Raji (cell line): ENCODE measurements around the gene TINCR.

Source experiments
- POLR2A ChIP-seq: IDR thresholded peaks from 2 replicates; pipeline ENCODE4 v1.6.1; 2011; ENCODE audit warnings: low read depth, low read length, control low read depth; ENCODE audit not compliant: insufficient read depth

TINCR gene

DNA sequence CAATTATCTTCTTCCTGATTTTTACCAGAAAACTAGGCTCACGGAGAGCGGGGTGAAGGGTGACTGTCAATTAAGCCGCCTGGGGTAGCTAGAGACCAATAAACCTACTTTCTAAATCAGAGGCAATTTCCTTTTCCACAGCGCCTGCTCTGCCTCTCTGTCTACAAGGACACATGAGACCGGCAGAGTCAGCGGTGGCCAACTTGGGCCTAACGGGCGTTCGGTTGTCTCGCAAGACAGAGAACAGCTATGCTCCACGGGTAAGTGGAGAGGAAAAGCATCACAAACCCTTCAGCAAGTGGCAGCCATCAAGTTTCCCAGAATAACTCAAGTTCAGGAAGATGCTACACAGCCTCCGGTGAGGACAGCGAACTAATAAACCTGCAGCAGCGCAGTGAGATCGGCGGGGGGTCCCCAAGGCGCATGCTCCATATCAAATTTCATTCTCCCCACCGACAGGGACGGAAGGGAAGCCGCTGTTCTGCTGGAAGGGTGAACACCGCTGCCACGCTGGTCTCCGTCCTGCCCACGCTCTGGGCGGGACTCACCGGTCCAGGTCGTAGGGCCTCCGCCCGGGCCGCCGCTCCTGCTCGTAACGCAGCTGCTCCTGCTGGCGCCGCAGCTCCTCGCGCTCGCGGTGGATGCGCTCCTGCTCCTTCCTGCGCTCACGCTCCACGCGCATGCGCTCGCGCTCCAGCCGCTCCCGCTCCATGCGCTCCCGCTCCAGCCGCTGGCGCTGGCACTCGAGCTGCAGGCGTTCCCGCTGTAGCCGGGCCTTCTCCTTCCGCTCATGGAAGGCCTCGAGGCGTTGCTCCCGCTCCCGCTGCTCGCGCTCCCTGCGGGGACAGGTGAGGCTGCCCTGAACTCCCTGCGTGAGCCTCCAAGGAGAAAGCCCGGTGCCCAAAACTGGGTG, 25.8 kb upstream of the TINCR start:
- TF ChIP-seq POLR2A, result no peak

DNA sequence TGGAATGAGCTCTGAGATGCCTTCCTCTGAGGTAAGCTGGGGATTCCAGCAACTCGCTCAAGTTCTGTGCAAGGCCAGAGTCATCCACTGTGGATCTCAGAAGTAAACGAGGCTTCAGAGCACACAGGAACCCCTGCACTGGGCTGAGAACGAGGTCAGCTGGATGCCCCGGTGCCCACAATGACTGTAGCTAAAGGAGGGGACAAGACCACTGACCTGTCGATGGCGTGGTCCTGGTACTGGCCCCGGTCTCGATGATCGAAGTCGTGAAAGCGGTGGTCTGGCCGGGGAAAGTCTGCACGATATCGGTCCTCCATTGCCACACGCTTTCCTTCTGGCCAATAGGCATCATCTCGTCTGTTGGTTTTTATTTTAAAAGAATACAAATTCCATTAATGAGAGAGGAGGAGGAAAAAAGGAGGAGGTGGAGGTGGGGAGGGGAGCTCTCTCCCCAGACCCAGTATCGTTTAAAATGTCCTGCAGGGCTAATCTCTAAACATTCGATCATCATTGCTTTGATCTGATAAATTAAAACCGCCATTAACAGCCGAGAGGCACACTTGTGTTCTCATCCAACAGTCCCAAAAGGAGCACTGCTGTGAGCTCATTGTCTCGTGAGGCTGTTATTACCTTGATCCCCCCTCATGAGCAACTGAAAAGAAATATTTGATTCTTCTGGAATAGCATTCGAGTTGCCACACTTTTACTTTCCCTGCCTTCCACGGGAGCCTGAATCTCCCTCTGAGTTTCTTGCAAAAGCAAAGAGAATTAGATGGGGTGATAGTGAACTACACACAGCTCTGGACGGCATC, 25.0 kb upstream of the TINCR start:
- TF ChIP-seq POLR2A, result no peak

DNA sequence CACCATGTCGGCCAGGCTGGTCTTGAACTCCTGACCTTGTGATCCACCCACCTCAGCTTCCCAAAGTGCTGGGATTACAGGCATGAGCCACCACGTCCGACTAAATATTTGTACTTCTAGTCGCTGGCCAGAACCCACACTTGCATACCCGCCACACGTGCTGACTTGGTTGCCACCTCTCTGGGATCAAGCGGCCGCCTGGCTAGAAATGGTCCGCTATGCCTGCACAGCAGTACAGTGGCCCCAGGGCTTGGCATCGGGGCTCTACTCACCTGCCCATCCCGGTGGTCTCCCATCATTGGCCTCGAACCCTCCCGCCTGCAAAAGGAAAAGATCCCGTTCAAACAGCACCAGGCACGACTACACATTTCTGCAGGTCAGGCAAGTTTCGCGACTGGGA, 23.7 kb upstream of the TINCR start:
- TF ChIP-seq POLR2A, result no peak

DNA sequence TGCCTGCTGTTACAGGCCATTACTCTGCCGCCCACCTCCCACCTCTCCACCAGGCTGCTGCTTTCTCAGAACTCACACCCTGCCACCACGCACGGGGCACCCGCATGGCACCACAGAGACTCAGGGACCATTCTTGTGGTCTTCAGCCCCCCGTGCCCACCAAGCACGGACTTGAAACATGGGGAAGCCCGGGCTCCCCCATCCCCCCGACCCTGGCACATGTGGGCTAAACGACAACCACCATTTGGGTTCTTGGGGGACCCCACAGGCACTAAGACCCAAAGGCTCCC, 23.1 kb upstream of the TINCR start:
- no peak for TF ChIP-seq POLR2A

DNA sequence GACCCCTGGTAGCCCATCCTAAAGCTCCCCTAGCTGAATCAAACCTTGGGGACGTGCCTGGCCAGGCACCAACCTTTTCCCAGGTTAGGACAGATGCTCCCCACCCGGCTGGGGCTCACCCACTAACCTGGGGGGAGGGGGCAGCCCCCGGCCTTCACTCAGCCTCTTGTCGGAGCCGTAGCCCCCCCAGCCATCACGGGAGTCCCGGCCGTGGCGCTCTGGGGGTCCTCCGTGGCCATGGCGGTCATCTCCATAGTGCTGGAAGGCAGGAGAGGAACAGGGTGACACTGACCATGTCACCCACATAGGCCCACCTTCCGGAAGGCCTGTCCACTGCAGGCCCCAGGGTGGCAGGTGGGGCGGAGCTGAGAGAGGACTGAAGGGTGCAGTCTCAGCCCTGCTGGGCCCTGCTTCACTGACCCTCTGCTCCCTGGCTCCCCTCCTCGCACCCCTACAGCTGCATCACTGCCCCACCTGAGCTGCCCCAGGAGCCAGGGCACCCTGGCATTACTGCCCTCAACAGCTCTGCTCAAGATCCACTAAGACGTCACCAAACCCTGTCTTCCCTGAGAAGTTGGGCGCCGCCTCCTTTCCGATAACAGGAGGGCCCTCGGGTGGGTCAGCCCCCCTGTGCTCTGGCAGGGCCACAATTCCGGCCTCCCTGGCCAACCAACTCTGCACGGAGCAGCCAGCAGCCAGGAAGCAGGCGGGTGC, 22.6 kb upstream of the TINCR start:
- TF ChIP-seq POLR2A, result no peak

DNA sequence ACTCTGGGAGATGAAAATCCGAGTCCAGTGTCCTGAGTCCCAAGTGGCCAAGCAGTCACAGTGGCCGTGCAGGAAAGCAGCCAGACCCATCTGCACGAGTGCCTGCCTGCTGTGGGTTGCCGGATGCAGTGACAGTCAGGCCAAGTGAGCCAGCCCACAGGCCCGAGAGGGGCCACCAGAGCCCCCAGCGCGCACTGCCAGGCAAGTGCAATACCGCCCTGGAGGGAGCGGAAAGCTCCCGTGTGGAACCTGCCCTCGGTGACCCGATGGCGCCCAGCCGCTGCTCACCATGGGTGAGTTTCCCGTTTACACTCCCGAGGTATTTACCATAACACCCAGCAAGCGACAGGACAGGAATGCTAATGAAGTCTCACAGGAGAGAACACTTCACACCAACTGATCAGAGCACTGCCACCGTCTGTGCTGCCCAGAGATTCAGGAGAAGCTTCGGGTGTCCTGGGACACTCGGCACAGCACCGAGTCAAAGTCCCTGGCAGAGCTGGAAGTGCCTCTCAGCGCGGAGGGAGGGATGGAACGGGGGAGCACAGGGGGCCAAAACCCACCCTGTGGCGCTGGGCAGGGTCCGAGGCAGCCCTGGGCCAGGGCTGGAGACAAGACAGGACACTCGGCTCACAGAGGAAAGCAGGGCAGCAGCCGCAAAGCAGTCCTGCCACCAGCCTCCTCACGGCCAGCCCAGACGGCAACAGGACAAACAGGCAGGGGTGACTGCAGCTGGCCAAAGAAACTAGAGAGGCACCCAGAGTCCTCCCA, 21.3 kb upstream of the TINCR start:
- TF ChIP-seq POLR2A, result no peak

DNA sequence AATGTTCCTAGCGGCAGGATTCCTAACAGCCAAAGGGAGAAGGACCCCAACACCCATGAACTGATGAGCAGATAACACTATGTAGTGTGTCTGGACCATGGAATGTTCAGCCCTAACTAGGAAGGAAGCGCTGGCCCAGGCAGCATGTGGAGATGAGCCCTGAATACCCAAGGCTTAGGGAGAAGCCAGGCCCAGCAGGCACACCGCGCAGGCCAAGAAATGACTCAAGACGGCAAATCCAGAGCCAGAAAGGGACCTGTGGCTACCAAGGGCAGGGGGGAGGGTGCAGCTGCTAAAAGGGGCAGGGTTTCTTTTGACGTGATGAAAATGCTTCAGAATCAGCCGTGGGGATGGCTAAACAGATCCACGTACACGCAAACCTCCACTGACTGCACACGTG, 20.7 kb upstream of the TINCR start:
- no peak for TF ChIP-seq POLR2A

DNA sequence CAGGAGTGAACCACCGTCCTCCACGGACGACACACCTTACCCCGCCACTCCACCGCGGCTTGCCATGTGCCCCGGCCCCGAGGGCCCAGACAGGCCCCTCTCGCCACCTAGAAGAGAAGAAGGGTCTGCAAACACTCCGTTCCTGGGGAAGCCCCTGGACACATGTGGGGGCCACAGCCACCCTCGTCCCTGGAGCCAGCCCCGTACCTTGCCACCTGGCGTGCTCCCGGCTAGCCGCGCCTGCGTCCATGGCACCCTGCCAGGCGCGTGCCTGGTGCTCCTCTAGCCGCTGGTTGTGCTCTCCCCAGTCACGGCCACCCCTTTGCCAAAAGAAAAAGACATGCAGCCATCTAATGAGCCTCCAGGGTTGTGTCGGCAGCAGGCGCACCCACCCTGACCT, 19.9 kb upstream of the TINCR start:
- no peak for TF ChIP-seq POLR2A

DNA sequence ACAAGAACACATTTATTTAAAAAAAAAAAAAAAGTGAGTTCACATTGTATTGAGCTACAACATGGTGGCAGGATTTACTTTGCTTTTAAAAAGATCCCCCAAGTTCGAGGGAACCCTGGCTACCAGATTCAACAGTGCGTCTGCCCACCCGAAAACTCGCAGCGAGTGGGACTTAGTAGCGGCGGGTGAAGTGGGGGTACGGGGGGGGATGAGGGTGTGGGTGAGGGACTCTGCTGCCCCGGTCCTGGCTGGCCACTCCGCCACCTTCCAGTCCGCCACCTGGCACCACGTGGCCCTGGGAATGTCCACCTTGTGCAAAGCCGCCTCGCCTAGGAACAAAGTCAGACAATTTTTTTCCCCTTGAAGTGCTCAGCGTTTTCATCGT, 19.3 kb upstream of the TINCR start:
- no peak for TF ChIP-seq POLR2A

DNA sequence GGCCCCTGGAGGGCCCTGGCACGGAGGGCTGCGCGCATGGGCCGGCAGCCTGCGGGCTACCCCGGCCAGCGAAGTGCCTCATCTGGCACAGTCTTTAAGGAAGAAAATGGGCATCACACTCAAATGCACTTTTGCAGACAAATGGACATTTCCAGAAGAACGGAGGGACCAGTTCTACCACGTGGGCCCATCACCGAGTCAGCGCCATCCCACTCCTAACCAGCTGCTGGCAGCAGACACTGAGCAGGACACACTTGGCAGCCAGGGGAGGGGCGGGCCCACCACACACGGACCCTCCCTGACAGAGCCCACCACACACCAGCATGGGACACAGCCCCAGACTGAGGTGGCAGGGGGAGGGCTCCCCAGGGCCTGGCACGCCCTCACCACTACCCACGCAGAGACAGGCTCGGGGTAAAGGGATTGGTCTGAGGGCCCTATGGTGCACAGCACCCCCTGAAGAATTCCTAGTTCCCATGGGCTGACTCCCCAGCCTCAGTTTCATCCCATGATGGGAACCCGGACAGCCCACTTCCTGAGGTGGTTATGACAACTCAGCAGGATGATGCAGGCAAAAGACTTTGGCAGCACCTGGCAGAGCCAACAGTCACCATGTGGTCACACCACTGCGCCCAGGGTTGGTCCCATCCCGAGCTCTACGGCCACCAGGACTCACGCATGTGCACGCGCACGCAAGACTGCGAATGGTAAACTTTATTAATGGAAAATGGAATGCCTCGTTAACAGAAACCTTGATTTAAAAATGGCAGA, 18.7 kb upstream of the TINCR start:
- no peak for TF ChIP-seq POLR2A

DNA sequence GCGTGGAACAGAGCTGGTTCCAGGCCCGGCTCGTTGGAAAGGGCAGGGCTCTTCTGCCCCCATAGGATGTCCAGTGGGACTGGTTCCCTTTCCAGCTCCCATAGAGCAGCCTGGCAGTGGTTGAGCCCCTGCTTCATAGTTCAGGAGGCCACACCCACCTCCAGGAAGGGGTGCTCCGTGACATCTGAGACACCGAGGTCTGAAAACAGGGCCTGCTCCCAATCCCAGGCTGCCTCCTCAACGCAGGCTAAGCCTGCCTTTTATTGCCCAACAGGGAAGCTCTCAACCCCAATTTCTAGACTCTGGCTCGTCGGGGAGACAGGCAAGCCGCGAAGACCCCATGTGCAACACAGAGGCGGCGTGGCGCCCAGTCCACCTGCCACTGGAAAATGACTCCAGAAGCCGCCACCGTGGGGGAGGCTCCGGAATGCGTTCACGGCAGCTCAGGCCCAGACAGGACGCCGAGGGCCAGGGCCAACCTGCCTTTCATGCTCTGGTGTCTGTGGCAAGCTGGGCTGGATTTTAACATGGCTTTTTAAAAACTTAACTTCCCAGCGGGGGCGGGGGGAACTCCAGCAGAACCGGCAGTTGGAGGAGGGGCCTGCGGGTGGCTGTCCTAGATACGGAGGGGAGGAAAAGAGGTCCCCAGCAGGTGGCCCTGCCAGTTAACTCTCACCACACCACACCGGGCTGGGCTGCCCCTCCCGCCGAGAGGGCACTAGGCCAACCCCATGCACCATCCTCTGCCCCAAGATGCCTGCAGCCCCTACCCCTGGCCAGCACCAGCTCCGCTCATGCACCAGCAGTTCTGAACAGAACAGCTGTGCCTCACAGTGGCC, 17.9 kb upstream of the TINCR start:
- no peak for TF ChIP-seq POLR2A

DNA sequence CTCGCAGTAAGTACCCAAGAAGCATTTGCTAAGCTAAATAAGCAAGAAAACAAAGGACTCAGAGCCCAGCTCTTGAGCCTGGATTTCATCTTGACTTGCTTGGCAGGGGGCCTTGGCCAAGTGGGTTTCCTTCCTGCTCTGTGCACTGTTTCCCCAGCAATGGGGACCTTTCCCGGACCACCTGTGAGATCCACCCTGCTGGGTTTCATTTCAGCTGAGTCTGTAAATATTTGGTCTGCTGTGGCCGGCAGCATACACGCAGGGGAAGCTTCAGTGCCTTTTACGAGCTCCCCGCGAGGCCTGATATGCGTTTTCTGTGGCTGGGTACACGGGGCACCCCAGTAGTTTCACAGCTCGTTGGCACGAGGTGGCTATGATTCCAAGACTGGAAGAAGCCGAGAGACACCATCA, 12.4 kb upstream of the TINCR start:
- TF ChIP-seq POLR2A, result no peak

DNA sequence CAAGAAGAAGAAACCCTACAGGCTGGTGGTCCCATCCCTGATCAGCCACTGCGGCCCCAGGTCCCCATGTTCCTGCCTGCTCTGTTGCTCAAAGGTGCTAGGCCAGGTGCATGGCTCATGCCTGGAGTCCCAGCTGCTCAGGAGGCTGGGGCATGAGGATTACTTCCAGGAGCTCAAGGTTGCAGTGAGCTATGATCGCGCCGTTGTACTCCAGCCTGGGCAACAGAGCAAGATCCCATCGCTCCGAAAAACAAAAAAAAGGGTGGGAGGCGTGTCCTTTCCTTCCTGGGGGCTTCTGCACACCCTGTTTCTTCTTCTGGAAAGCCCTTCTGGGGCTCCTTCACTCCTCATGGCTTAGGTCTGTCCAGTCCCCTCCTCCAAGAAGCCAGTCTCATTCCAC, 11.9 kb upstream of the TINCR start:
- TF ChIP-seq POLR2A, result no peak

DNA sequence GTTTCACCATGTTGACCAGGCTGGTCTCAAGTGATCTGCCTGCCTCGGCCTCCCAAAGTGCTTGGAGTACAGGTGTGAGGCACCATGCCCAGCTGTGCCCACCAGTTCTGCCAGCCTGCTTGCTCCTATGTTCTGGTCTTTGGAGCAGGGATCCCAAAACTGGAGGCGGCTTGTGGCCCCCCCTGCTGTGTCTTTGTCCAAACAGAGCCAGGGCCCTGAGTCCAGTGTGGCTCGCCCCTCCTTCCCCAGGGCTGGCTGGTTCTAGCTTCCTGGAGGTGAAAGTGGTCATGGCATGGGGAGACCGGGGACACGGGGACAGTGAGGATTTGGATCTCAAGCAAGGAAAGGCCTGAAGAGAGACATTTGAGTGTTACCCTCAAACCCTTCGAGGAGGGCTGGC, 11.5 kb upstream of the TINCR start:
- no peak for TF ChIP-seq POLR2A
